H54 (cell line): ENCODE data around the gene DDTL.
"Not testable (repeated sequence)": the region's sequence is repeated elsewhere in the genome, so short reads cannot be mapped to it uniquely, and the experiment has no call there.

Experiments used
- DNase-seq: peaks from one replicate; pipeline ENCODE4 v3.0.0; 2011; ENCODE audit warnings: low spot score, mixed read lengths; ENCODE audit not compliant: insufficient read length
- FAIRE-seq: peaks from 3 replicates; lab custom pipeline; 2011; peaks lifted over from hg19 to GRCh38; lab: Jason Lieb, UNC
- POLR2A ChIP-seq: IDR thresholded peaks from 2 replicates; pipeline ENCODE4 v1.6.1; 2011; ENCODE audit warnings: low read depth, mild to moderate bottlenecking, low read length

The DDTL gene

DNA sequence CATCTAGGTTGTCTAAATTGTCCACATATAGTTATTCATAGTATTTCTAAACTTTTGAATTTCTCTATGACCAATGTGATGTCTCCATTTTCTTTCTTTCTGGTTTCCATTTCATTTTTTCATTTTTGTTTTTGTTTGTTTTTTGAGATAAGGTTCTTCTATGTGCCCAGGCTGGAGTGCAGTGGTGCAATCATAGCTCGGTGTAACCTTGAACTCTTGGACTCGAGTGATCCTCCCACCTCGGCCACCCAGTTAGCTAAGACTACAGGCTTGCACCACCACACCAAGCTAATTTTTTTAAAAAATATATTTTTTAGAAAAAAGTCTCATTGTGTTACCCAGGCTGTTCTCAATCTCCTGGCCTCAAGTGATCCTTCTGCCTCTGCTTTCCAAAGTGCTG is 30.4 kb downstream of the DDTL start:
- FAIRE-seq: no peak

GRCh38 chr22:23999779-24000178 is 33.1 kb downstream of the DDTL start:
- not testable (repeated sequence) for FAIRE-seq, DNase-seq

More for the DNA sequence above, 30.4 kb downstream of the DDTL start:
- DNase-seq: no peak
- no peak for TF ChIP-seq POLR2A

DNA sequence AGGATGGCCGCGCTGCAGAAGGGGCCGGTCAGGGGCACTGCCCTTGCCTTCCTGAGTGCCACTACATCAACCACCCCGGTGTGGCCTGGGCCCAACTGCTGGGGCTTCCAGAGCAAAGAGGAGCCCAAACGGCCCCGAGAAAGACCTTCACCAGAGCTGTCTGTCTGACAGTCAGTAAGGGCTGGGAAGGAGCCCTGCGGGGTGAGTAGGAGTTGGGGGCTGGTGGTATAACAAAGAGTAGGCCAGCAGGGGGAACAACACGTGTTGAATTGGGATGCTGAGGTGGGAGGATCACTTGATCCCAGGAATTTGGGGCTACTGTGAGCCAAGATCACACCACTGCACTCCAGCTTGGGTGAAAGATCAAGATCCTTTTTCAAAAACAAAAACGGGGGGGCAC is 34.6 kb downstream of the DDTL start:
- FAIRE-seq (no peak), DNase-seq (no peak)
- TF ChIP-seq POLR2A: no peak

DNA sequence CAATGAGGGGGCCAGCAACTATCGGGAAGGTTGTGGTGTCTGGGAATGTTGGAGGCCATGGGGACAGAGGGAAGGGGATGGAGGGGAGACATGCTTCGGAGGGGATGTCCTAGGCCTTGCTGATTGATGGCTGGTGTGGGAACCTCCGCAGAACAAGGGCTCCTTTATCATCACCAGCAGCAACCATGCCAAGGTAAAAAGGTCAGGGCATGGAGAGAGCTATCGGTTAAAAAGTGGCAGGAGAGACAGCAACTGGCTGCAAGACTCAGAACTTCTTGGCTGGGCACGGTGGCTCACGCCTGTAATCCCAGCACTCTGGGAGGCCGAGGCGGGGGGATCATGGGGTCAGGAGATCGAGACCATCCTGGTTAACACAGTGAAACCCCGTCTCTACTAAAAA is 35.6 kb downstream of the DDTL start:
- DNase-seq: no peak
- FAIRE-seq: no peak
- no peak for TF ChIP-seq POLR2A

GRCh38 chr22:24002851-24003250 is 36.2 kb downstream of the DDTL start:
- FAIRE-seq (no peak), DNase-seq (no peak)
- TF ChIP-seq POLR2A: no peak

GRCh38 chr22:24003887-24004286 is 37.2 kb downstream of the DDTL start:
- TF ChIP-seq POLR2A: no peak
- FAIRE-seq (no peak), DNase-seq (no peak)

- TF ChIP-seq POLR2A: no peak
- DNase-seq (no peak), FAIRE-seq (no peak)
Observed at GRCh38 chr22:24005201-24005600, 38.5 kb downstream of the DDTL start, which contains the start of gene GSTT4. TSS of gene GSTT4 (minus strand) at chr22:24005453. CDS start at chr22:24005356, 97 bp downstream.

DNA sequence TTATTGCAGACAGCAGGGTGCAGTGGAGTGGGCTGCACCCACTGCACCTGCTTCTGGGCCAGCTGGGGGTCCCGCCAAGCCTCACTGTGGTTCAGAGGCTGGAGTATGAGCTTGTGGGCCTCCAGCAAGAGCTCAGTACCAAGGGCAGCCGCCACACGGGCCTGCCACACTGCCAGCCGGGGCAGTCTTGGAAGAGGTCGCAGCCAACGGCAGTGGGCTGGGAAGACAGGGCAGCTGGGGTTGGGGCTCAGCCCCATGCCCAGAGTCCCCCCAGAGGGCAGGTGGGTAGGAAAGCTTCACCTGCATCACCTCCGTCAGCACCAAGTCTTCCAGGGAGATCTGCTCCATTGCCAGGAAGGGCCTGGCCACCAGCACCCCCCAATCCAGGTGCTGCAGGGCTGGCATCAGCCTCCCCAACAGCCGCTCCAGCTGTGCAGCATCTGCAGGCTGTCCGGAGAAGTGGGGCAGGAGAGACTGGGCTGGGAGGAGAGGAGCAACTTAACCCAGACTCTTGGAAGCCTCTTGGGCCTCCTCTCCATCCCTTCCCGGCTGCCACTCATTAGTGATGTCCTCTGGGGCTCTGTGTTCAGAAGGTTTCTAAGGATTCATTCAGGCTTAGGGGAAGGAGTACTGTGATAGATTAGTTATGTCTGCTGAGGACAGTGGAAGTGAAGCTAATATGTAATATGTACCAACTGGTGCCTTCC is 39.7 kb downstream of the DDTL start:
- no peak for TF ChIP-seq POLR2A
- FAIRE-seq (no peak), DNase-seq (no peak)

GRCh38 chr22:24006914-24007214 is 40.2 kb downstream of the DDTL start:
- no peak for TF ChIP-seq POLR2A
- no peak for DNase-seq
- FAIRE-seq: no peak

- no peak for TF ChIP-seq POLR2A
- no peak for DNase-seq
- FAIRE-seq: no peak
Observed at GRCh38 chr22:24007253-24008021, 40.7 kb downstream of the DDTL start.

DNA sequence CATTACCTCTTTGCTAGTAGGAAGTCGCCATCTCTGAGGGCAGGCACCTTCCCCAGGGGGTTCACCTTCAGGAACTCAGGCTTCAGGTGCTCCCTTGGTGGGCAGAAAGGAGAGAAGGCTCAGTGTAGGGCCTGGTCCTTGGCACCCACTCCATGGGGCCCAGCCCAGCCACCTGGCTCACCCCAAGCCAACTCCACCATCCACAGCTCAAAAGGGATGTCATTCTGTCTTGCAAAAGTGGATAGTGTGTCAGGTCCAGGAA is 41.3 kb downstream of the DDTL start:
- FAIRE-seq: no peak
- TF ChIP-seq POLR2A: no peak
- DNase-seq: no peak

DNA sequence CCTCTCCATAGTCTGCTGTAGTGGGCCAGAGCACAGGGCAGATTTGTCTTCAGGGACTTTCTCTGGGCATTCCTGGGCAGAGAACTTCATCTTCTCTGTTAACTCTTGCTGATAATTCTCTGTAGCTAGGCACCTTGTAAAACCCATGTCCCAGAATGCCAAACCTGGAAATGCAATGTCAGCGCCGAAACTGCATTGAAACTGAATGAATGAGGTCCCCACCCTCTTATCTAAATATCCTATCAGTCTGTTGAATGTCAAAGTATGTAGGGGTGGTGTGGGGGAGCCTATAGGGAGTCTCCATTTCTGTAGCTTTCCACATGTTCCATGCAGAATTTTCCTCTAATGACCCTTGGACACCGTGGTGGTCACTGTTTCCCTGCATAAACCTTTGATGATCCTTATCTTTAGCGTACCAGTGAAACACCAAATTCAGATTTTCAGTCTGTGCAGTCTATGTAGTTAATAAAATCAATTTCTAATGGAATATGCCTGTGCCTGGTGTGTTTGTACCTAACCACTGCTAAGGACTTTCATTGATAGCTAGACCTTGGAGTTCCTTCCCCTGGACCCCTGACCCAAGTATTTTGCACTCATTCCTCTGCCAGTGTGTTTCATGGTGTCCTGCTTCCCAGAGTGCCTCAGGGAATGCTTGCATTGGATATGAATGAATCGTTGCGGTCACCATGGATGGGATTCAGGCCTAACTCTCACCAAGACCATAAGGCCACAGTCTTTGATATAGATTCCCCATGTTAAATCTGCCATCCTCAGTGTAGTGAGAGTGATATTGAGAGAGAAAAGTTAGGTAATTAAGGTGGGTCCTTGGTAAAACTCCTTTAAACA is 41.9 kb downstream of the DDTL start:
- no peak for TF ChIP-seq POLR2A
- FAIRE-seq: no peak
- DNase-seq: no peak

GRCh38 chr22:24009227-24010017 is 42.7 kb downstream of the DDTL start:
- no peak for DNase-seq
- TF ChIP-seq POLR2A: no peak
- FAIRE-seq: no peak

DNA sequence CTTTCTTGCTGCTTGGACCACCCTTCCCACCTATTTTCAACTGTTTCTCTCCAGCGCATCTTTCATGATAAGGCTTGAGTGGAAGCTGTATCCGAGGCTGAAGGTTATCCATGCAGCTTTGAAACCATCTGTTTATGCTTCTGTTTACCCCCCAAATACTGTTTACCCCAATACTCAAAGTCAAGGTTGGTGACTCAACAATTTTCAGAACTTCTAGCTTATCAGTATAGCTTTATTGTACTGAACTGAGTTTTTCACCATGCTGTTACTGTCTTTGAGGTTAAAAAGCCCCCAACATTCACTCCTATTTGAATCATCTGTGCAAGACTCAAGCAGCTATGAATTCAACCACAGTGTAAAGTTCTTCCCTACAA is 43.3 kb downstream of the DDTL start:
- TF ChIP-seq POLR2A: no peak
- DNase-seq: no peak
- no peak for FAIRE-seq
